Endothelial cell (in vitro differentiated cells): Measurements from ENCODE around the gene HSPA12B. TPM values are rescaled to one million over a fixed set of nuclear protein-coding genes. Genes with fewer than 3 reads are reported as not detected.

Experiments
- DNase-seq: peaks from one replicate; pipeline ENCODE4 v3.0.0; 2021; ENCODE audit warnings: low spot score
- H3K27ac Mint-ChIP-seq: one replicate; pipeline ENCODE4 v1.8.0; 2021; ENCODE audit warnings: mixed read lengths, inconsistent platforms; ENCODE audit not compliant: unreplicated experiment
- H3K27me3 Mint-ChIP-seq: one replicate; pipeline ENCODE4 v1.8.0; 2021; ENCODE audit warnings: mild to moderate bottlenecking, moderate library complexity, mixed read lengths, inconsistent platforms; ENCODE audit not compliant: unreplicated experiment
- H3K36me3 Mint-ChIP-seq: one replicate; pipeline ENCODE4 v1.8.0; 2021; ENCODE audit warnings: mild to moderate bottlenecking, low read depth, mixed read lengths, inconsistent platforms; ENCODE audit not compliant: unreplicated experiment
- H3K4me1 Mint-ChIP-seq: one replicate; pipeline ENCODE4 v1.8.0; 2021; ENCODE audit warnings: mild to moderate bottlenecking, mixed read lengths, inconsistent platforms; ENCODE audit not compliant: unreplicated experiment
- H3K4me3 Mint-ChIP-seq: one replicate; pipeline ENCODE4 v1.8.0; 2021; ENCODE audit warnings: mild to moderate bottlenecking, mixed read lengths, inconsistent platforms; ENCODE audit not compliant: unreplicated experiment
- H3K9me3 Mint-ChIP-seq: one replicate; pipeline ENCODE4 v1.8.0; 2021; ENCODE audit warnings: mixed read lengths, inconsistent platforms; ENCODE audit not compliant: unreplicated experiment
- CTCF ChIP-seq: fragments of 200-600 bp; sonication (generic); IDR thresholded peaks from one replicate; pipeline ENCODE4 v1.5.0; 2021; ENCODE audit warnings: antibody characterized with exemption; ENCODE audit not compliant: unreplicated experiment
- total RNA-seq: library from RNA; stranded (reverse); fragmentation: NEBNext Ultra II Directional; extraction: Animal tissue kit (Norgen Biotek cat#: 25700); gene quantifications from one replicate; pipeline ENCODE4 v1.2.1, GENCODE V29; 2021; ENCODE audit not compliant: unreplicated experiment

HSPA12B gene
- total RNA-seq, 1 donor from 2014 or later, result 12.7 TPM

- no peak overlapping the region for H3K27ac Mint-ChIP-seq
- DNase-seq, result no peak
- H3K4me1 Mint-ChIP-seq, result peaks cover 3% of the 10 kb centered on the region
- peak overlapping the region; percentile 79 for H3K4me3 Mint-ChIP-seq
- TF ChIP-seq CTCF, result no peak
- H3K27me3 Mint-ChIP-seq, result peaks cover 20% of the 10 kb centered on the region
- H3K9me3 Mint-ChIP-seq, result no peaks in the 10 kb centered on the region
- peaks cover 12% of the 10 kb centered on the region for H3K36me3 Mint-ChIP-seq
Measured at GRCh38 chr20:3751675-3752385, 19.3 kb downstream of the HSPA12B start.

DNA sequence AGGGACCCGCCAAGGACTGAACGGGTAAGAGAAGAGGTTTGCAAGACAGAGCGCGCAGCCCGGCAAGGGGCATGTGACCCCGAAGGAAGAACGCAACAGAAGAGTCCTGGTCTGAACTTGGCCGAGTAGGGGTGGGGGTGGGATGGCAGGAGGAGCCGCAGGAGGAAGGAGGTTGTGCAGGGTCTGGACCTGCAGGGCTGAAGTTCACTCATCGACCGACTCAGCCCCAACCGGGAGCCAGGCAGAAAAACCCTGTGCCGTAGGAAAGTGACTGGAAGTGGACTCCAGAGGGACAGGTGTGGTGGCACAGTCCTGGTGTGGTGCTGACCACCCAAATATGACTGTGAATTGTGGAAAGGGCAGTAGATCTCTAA is 19.9 kb downstream of the HSPA12B start:
- no peak for TF ChIP-seq CTCF
- Mint-ChIP-seq H3K36me3 (peaks cover 12% of the 10 kb centered on the region), H3K4me1 (peaks cover 3% of the 10 kb centered on the region), H3K4me3 (peak overlapping the region; percentile 79), H3K27me3 (peaks cover 21% of the 10 kb centered on the region), H3K9me3 (no peaks in the 10 kb centered on the region), H3K27ac (peak overlapping the region; percentile 70)
- no peak for DNase-seq

DNA sequence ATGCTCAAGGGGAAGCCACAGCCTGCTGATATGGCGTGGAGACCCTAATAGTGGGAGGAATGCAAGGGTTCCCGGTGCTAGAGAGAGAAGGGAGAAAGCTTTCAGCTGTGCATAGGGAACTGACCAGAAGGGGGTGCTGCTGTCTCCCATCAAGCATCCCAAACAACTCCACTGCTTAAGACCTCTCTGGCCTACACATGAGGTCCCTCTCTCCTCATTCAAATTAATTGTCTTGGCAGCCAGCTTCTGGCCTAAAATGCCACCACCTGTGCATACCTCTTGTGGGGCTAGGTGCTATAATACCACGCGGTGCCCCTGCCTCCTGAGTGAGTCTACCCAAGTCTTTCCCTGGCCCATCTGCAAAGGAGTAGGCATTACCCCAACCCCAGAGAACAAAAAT is 20.6 kb downstream of the HSPA12B start:
- TF ChIP-seq CTCF, result peak; percentile 54
- Mint-ChIP-seq H3K4me3 (no peak overlapping the region), H3K4me1 (peaks cover 3% of the 10 kb centered on the region), H3K27ac (no peak overlapping the region), H3K9me3 (no peaks in the 10 kb centered on the region), H3K27me3 (peaks cover 24% of the 10 kb centered on the region), H3K36me3 (peaks cover 12% of the 10 kb centered on the region)
- DNase-seq, result peak; percentile 76

DNA sequence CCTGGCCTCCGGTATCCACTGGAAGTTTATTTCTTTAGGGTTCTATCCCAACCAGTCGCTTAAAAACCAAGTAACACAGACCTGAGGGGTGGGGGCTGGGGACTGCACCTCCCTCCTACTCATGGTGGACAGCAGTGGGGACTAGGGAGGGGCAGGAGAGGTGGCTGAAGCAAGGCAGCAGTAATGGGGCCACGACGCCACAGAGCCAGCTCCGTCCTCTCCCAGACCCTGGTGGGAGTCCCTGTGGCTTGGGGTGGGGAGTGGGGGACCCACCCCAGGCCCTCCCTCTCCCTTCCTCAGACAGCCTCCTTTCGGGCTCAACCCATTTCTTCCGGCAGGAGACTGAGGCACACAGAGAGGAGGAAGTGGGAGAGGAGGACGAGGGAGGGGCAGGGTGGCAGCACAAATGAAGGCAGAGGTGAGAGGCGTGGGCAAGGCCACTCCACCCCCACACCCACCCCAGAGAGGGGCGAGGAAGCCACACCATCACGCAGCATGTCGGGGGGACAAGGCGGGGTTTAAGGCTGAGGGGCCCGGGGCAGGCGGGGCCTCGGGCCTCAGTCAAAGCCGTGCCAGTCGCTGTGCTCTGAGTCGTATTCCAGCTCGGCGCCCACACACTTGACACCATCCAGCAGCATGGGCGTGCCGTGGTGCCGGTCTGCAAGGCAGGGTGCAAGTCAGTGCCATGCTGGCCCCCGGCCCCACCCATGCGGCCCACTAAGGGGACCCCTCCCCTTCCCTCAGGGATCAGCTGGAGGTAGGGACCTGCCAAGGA is 21.2 kb downstream of the HSPA12B start:
- H3K27ac Mint-ChIP-seq, result no peak overlapping the region
- H3K27me3 Mint-ChIP-seq, result peaks cover 26% of the 10 kb centered on the region
- no peak overlapping the region for H3K4me3 Mint-ChIP-seq
- TF ChIP-seq CTCF, result no peak
- DNase-seq, result no peak
- peaks cover 3% of the 10 kb centered on the region for H3K4me1 Mint-ChIP-seq
- H3K9me3 Mint-ChIP-seq, result no peaks in the 10 kb centered on the region
- H3K36me3 Mint-ChIP-seq, result peaks cover 12% of the 10 kb centered on the region

DNA sequence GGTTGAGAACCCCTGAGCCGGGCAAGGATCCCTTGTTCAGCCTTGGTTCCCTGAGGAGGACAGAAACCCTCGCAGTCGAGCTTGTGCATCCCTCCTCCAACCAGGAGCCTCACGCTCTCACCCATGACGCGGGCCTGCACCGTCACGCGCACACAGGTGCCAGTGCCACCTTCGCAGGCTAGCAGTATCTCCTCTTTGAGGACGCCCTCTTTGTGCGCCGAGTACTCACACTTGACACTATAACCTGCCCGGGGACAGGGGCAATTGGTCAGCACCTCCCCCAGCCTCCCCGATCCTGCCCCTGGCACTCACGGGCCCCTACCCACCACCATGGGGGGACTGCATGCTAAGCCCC is 21.8 kb downstream of the HSPA12B start:
- H3K4me3 Mint-ChIP-seq, result no peak overlapping the region
- peaks cover 3% of the 10 kb centered on the region for H3K4me1 Mint-ChIP-seq
- H3K36me3 Mint-ChIP-seq, result peaks cover 12% of the 10 kb centered on the region
- TF ChIP-seq CTCF, result no peak
- H3K27me3 Mint-ChIP-seq, result peaks cover 26% of the 10 kb centered on the region
- DNase-seq, result no peak
- H3K9me3 Mint-ChIP-seq, result no peaks in the 10 kb centered on the region
- no peak overlapping the region for H3K27ac Mint-ChIP-seq
